ENCODE data around the gene GRIK4. TPM values are rescaled to one million over a fixed set of nuclear protein-coding genes. Genes with fewer than 3 reads are reported as not detected.
"Not testable (repeated sequence)": the region's sequence is repeated elsewhere in the genome, so short reads cannot be mapped to it uniquely, and the experiment has no call there.

Gene GRIK4
- total RNA-seq, 1 donor from 2014 or later: 0.36 TPM

- no peaks in the 10 kb centered on the region for H3K36me3 ChIP-seq
- peaks cover 91% of the 10 kb centered on the region for H3K79me2 ChIP-seq (ENCODE audit: low read depth)
- no peak overlapping the region for H3K4me3 ChIP-seq
- H3K27ac ChIP-seq: no peak overlapping the region
- H3K9me3 ChIP-seq (ENCODE audit: low read depth): no peaks in the 10 kb centered on the region
- H3K36me3 Mint-ChIP-seq: no peaks in the 10 kb centered on the region
- H4K20me1 ChIP-seq (ENCODE audit: low read depth): peaks cover 63% of the 10 kb centered on the region
- H3K27me3 Mint-ChIP-seq (ENCODE audit: insufficient read depth, low read depth): no peaks in the 10 kb centered on the region
- TF ChIP-seq, protein P1, sequence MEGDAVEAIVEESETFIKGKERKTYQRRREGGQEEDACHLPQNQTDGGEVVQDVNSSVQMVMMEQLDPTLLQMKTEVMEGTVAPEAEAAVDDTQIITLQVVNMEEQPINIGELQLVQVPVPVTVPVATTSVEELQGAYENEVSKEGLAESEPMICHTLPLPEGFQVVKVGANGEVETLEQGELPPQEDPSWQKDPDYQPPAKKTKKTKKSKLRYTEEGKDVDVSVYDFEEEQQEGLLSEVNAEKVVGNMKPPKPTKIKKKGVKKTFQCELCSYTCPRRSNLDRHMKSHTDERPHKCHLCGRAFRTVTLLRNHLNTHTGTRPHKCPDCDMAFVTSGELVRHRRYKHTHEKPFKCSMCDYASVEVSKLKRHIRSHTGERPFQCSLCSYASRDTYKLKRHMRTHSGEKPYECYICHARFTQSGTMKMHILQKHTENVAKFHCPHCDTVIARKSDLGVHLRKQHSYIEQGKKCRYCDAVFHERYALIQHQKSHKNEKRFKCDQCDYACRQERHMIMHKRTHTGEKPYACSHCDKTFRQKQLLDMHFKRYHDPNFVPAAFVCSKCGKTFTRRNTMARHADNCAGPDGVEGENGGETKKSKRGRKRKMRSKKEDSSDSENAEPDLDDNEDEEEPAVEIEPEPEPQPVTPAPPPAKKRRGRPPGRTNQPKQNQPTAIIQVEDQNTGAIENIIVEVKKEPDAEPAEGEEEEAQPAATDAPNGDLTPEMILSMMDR (IDR thresholded peaks at IDR 0.05): no peak
- TF ChIP-seq EZH2 (IDR thresholded peaks at IDR 0.05): no peak
- no peak for TF ChIP-seq EZH2phosphoT487 (IDR thresholded peaks at IDR 0.05)
- DNase-seq (ENCODE audit: low spot score): no peak
- H3K4me1 ChIP-seq: peaks cover 4% of the 10 kb centered on the region
- H3K27me3 ChIP-seq: no peaks in the 10 kb centered on the region
- no peak overlapping the region for H3K4me3 Mint-ChIP-seq
- H3K4me2 ChIP-seq: no peak overlapping the region
- no peaks in the 10 kb centered on the region for H3F3A ChIP-seq (ENCODE audit: low read depth)
- no peak overlapping the region for H3K27ac Mint-ChIP-seq
- no peak overlapping the region for H2AFZ ChIP-seq (replicated peaks)
- H3K4me1 Mint-ChIP-seq: peaks cover 10% of the 10 kb centered on the region
- H3K9me3 Mint-ChIP-seq: no peaks in the 10 kb centered on the region
- no peak overlapping the region for H3K9ac ChIP-seq
These were observed 518.4 kb downstream of the GRIK4 start for GRCh38 chr11:121029813-121030445.

DNA sequence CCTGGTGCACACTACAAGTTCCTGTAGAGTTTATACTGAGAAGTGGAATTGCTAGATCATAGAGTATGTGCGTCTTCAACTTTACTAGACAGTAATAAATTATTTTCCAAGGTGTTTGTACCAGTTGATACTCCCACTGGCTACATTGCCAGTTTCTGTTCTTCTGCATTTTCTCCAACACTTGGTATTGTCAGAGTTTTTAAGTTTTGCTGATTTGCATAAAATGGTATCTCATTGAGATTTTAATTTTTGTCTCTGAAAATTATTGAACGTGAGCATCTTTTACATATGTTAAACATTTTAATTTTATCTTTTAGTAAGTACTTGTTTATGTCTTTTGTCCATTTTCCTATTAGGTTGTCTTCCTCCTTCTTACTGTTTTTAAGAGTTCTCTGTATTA, 519.6 kb downstream of the GRIK4 start:
- no peak overlapping the region for H3K4me2 ChIP-seq
- H3K36me3 ChIP-seq: no peaks in the 10 kb centered on the region
- Mint-ChIP-seq H3K4me3 (no peak overlapping the region), H3K27ac (no peak overlapping the region), H3K27me3 (ENCODE audit: insufficient read depth, low read depth) (no peaks in the 10 kb centered on the region), H3K9me3 (no peaks in the 10 kb centered on the region), H3K4me1 (no peaks in the 10 kb centered on the region), H3K36me3 (no peaks in the 10 kb centered on the region)
- no peak overlapping the region for H2AFZ ChIP-seq (replicated peaks)
- no peak for TF ChIP-seq EZH2phosphoT487 (IDR thresholded peaks at IDR 0.05)
- no peak for TF ChIP-seq EZH2 (IDR thresholded peaks at IDR 0.05)
- TF ChIP-seq, protein P1 (IDR thresholded peaks at IDR 0.05): no peak
- H4K20me1 ChIP-seq (ENCODE audit: low read depth): peaks cover 63% of the 10 kb centered on the region
- no peaks in the 10 kb centered on the region for H3K9me3 ChIP-seq (ENCODE audit: low read depth)
- no peak for DNase-seq (ENCODE audit: low spot score)
- peaks cover 81% of the 10 kb centered on the region for H3K79me2 ChIP-seq (ENCODE audit: low read depth)
- H3K4me3 ChIP-seq: no peak overlapping the region
- H3K9ac ChIP-seq: no peak overlapping the region
- H3K4me1 ChIP-seq: no peaks in the 10 kb centered on the region
- no peaks in the 10 kb centered on the region for H3F3A ChIP-seq (ENCODE audit: low read depth)
- H3K27me3 ChIP-seq: no peaks in the 10 kb centered on the region
- H3K27ac ChIP-seq: no peak overlapping the region

DNA sequence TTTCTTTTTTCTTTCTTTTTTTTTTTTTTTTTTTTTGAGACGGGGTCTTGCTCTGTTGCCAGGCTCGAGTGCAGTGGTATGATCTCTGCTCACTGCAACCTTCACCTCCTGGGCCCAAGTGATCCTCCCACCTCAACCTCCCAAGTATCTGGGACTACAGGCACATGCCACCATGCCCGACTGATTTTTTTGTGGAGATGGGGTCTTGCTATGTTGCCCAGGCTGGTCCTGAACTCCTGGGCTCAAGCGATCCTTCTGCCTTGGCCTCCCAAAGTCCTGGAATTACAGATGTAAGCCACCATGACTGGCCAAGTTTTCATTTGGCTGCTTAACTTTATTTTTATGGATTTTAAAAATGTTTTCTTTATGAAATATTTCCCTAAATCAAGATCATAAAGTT, 520.1 kb downstream of the GRIK4 start:
- peaks cover 81% of the 10 kb centered on the region for H3K79me2 ChIP-seq (ENCODE audit: low read depth)
- H4K20me1 ChIP-seq (ENCODE audit: low read depth): peaks cover 64% of the 10 kb centered on the region
- H3K4me3 ChIP-seq: not testable (repeated sequence)

GRCh38 chr11:121032546-121032945, 521.0 kb downstream of the GRIK4 start:
- H2AFZ ChIP-seq (replicated peaks): no peak overlapping the region
- H3K36me3 Mint-ChIP-seq: no peaks in the 10 kb centered on the region
- H3K79me2 ChIP-seq (ENCODE audit: low read depth): peaks cover 81% of the 10 kb centered on the region
- H3F3A ChIP-seq (ENCODE audit: low read depth): no peaks in the 10 kb centered on the region
- DNase-seq (ENCODE audit: low spot score): no peak
- H3K4me2 ChIP-seq: no peak overlapping the region
- no peaks in the 10 kb centered on the region for H3K4me1 Mint-ChIP-seq
- H4K20me1 ChIP-seq (ENCODE audit: low read depth): peaks cover 65% of the 10 kb centered on the region
- no peak overlapping the region for H3K4me3 Mint-ChIP-seq
- H3K36me3 ChIP-seq: no peaks in the 10 kb centered on the region
- no peak overlapping the region for H3K9ac ChIP-seq
- H3K27ac ChIP-seq: no peak overlapping the region
- TF ChIP-seq, protein P1 (IDR thresholded peaks at IDR 0.05): no peak
- TF ChIP-seq EZH2 (IDR thresholded peaks at IDR 0.05): no peak
- no peak for TF ChIP-seq EZH2phosphoT487 (IDR thresholded peaks at IDR 0.05)
- H3K4me3 ChIP-seq: no peak overlapping the region
- H3K9me3 ChIP-seq (ENCODE audit: low read depth): no peaks in the 10 kb centered on the region
- no peaks in the 10 kb centered on the region for H3K9me3 Mint-ChIP-seq
- no peaks in the 10 kb centered on the region for H3K27me3 Mint-ChIP-seq (ENCODE audit: insufficient read depth, low read depth)
- no peaks in the 10 kb centered on the region for H3K4me1 ChIP-seq
- no peaks in the 10 kb centered on the region for H3K27me3 ChIP-seq
- no peak overlapping the region for H3K27ac Mint-ChIP-seq

More for the DNA sequence above, 520.1 kb downstream of the GRIK4 start:
- H3K27ac ChIP-seq; H3K4me1 Mint-ChIP-seq; H3K9ac ChIP-seq; H3F3A ChIP-seq (ENCODE audit: low read depth); H3K36me3 ChIP-seq; H3K4me2 ChIP-seq; H3K4me1 ChIP-seq; H3K36me3 Mint-ChIP-seq; H3K9me3 ChIP-seq (ENCODE audit: low read depth); H3K9me3 Mint-ChIP-seq; DNase-seq (ENCODE audit: low spot score); H3K27me3 ChIP-seq; H2AFZ ChIP-seq (replicated peaks); H3K4me3 Mint-ChIP-seq; H3K27me3 Mint-ChIP-seq (ENCODE audit: insufficient read depth, low read depth); H3K27ac Mint-ChIP-seq: not testable (repeated sequence)
